Fibroblast of the conjunctiva (primary cell): ENCODE measurements around the gene SPESP1.

Experiments
- DNase-seq: peaks from one replicate; pipeline ENCODE4 v3.0.0-alpha.2; 2010; ENCODE audit warnings: low read depth

The SPESP1 gene

DNA sequence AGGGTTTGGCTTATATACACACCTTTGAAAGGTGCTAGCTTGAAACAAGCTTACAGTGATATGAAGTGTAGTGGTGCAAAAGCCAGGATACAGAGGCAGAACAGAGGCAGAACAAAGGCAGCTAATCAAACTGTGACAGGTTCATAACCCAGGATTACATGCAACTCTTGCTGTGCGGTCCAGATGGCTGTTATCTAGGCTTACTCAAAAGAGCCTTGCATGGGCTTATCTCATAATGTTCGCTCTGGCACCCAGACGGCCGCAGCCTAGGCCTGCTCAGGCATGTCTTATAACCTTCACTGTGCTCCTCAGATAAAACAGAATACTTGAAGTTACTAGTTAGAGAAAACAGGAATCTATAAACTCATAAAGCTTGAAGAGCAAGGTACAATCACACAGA is 61.4 kb downstream of the SPESP1 start:
- no peak for DNase-seq

DNA sequence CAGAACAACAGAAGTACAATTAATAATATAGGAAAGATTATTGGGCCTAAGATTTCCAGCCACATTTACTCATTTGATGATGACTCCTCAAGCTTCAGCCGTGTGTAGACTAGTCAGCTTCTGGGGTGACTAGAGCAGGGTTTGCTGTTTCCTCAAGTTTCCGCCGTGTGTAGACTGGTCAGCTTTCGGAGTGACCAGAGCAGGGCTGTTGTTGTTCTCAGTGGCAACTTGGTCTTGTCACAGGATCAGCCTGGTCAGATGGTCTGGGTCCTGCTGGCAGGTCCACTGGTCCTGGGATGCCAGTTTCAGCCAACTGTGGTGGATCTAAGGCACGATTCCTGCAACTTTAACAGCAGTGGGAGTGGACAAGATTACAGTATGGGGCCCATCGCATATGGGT is 62.4 kb downstream of the SPESP1 start:
- DNase-seq: no peak

DNA sequence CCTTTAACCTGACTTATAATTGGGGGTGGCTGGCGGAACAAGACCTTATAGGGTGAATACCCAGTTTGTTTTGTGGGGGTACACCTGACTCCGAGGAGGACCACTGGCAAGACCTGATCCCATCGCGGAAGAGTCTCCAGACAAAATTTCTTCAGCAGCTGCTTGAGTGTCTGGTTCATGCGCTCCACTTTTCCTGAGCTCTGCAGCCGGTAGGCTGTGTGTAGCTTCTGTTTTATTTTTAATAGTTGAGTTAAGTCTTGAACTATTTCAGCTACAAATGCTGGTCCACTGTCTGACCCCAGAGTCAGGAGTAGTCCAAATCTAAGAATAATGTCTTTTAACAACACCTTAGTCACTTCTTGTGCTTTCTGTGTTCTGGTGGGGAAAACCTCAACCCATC is 63.0 kb downstream of the SPESP1 start:
- no peak for DNase-seq

DNA sequence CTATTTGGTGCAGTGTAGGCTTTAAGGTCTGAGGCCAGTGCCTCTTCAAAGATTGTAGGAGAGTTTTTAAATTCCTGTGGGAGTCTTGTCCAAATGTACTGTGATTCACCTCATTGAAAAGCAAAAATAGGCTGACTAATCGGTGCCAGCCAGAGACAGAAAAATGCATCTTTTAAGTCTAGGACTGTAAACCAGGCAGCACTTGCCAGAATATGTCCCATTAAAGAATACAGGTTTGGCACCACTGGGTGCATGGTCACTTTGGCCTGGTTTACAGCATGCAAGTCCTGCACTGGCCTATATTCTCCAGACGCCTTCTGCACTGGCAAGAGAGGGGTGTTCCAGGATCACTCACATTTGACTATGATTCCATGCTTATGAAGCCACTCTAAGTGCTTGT is 63.8 kb downstream of the SPESP1 start:
- no peak for DNase-seq

DNA sequence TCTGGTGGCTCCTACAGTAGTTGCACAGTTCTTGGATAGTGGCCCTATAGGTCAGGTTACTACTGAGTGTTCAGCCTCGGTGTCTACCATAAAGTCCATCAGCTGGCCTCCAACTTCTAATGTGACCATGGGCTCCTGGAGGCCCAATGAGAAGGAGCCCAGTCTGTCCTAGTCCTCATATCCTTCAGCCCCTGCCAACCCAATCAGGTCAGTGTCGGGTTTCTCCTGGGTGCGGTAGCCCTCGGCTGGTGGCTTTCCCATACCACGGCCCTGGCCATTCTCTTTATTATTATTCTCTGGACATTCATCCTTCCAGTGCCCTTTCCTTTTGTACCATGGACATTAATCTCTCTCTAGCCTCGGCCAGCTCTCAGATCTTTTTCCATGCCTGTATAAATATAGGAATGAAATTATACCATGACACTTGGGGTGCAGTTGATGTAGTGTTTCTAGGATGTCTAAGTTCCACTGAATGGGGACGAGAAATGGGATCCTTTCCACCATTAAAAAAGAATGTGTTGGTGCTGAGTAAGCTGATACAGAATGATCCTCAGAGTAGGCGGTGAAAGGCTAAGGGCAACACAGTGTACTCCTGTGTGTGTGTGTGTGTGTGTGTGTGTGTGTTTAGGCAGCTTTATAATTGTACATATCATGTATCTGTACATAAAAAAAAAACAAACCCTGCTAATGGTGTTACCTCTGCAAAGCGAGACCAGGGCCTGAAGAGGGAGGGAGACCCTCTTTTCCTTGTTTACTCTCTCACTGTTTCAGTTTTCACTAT is 64.8 kb downstream of the SPESP1 start:
- no peak for DNase-seq
